K562 (cell line): Measurements from ENCODE around the gene SLC16A1.

Experiments
- EP300 ChIP-seq: IDR thresholded peaks from 2 replicates; pipeline ENCODE4 v1.6.1; 2012; ENCODE audit warnings: low read length, improper control_type of control experiment
- NR2C1 ChIP-seq, 2 experiments: fragments of 450-650 bp; IDR thresholded peaks; 2 replicates each; pipeline ENCODE4 v1.6.1; 2017; ENCODE audit warnings: mild to moderate bottlenecking in 2 of 2, antibody characterized with exemption in 1 of 2, inconsistent platforms in 1 of 2, missing compliant biosample characterization in 1 of 2, missing genetic modification characterization in 1 of 2
- U2AF1 ChIP-seq: fragments of 200-400 bp; formaldehyde crosslinking; optimal IDR thresholded peaks from 2 replicates; pipeline ENCODE3; 2017; ENCODE audit warnings: mild to moderate bottlenecking, low read depth, low read length, moderate library complexity

- TF ChIP-seq U2AF1 (no peak), EP300 (peak; percentile 61; the same call in 1 of the 2 replicates), NR2C1 (IDR thresholded peaks at IDR 0.05) (no peak), NR2C1 (tag; IDR thresholded peaks at IDR 0.05) (peak; percentile 62)
Observed at GRCh38 chr1:112904071-112904830, 51.7 kb downstream of the SLC16A1 start.
